ENCODE measurements around the gene PLEKHG2. TPM values are rescaled to one million over a fixed set of nuclear protein-coding genes. Genes with fewer than 3 reads are reported as not detected.

The PLEKHG2 gene
- total RNA-seq, 4 donors from 2014 or later = 1.3 to 3.6 (median 3.3) TPM

GRCh38 chr19:39407660-39408391, 4.6 kb upstream of the PLEKHG2 start:
- H3K27me3 ChIP-seq = no peaks in the 10 kb centered on the region
- TF ChIP-seq CTCF (IDR thresholded peaks at IDR 0.05 in 4 of 5, conservative IDR thresholded peaks at IDR 0.05 in 1 of 5) = no peak
- TF ChIP-seq POLR2A (IDR thresholded peaks at IDR 0.05) = peak; percentile 16 to 55
- no peak for ATAC-seq
- H3K36me3 ChIP-seq = peaks cover 6 to 23% of the 10 kb centered on the region in 2 donors
- peak; percentile 22 to 67 for DNase-seq
- H3K4me3 ChIP-seq = peak overlapping the region; percentile 80 to 99 (median 94)
- intact Hi-C loops (cut with DNase I; ENCODE audit: low total_unique reads) (loop anchor here (10.0 kb wide), 5 partner anchors 573 to 1033 kb away; partner anchors contain the start of genes AKT2, ECH1, PSMD8 and SERTAD1), in situ Hi-C loops (cut with MboI; ENCODE audit: low sequenced_read_pairs in 4 of 4) (no loop called here)
- peaks cover 31 to 47% of the 10 kb centered on the region in 2 donors for H3K4me1 ChIP-seq
- H3K27ac ChIP-seq = peak overlapping the region; percentile 98 to 100 (median 100)
- H3K9me3 ChIP-seq = no peaks in the 10 kb centered on the region

DNA sequence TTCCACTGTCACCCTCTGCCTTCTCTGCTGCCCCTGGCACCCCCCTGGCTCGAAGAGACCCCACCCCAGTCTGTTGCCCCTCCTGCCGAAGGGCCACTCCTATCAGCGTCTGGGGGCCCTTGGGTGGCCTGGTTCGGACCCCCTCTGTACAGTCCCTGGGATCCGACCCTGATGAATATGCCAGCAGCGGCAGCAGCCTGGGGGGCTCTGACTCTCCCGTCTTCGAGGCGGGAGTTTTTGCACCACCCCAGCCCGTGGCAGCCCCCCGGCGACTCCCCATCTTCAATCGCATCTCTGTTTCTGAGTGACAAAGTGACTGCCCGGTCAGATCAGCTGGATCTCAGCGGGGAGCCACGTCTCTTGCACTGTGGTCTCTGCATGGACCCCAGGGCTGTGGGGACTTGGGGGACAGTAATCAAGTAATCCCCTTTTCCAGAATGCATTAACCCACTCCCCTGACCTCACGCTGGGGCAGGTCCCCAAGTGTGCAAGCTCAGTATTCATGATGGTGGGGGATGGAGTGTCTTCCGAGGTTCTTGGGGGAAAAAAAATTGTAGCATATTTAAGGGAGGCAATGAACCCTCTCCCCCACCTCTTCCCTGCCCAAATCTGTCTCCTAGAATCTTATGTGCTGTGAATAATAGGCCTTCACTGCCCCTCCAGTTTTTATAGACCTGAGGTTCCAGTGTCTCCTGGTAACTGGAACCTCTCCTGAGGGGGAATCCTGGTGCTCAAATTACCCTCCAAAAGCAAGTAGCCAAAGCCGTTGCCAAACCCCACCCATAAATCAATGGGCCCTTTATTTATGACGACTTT, 3.9 kb upstream of the PLEKHG2 start:
- Histone ChIP-seq H3K4me1 (peaks cover 31 to 40% of the 10 kb centered on the region in 2 donors), H3K27ac (peak overlapping the region; percentile 98 to 100 (median 100)), H3K4me3 (peak overlapping the region; percentile 80 to 99 (median 94)), H3K9me3 (no peaks in the 10 kb centered on the region), H3K36me3 (peaks cover 6 to 23% of the 10 kb centered on the region in 2 donors), H3K27me3 (no peaks in the 10 kb centered on the region)
- in situ Hi-C loops (cut with MboI; ENCODE audit: low sequenced_read_pairs in 4 of 4) (no loop called here), intact Hi-C loops (cut with DNase I; ENCODE audit: low total_unique reads) (loop anchor here (10.0 kb wide), 5 partner anchors 574 to 1034 kb away; partner anchors contain the start of genes AKT2, ECH1, PSMD8 and SERTAD1)
- DNase-seq (peak; percentile 67 to 80), ATAC-seq (no peak)
- TF ChIP-seq CTCF (IDR thresholded peaks at IDR 0.05 in 4 of 5, conservative IDR thresholded peaks at IDR 0.05 in 1 of 5) (no peak), POLR2A (IDR thresholded peaks at IDR 0.05) (peak in 1 of 2 donors; percentile 45)

- intact Hi-C loops (cut with DNase I; ENCODE audit: low total_unique reads) (loop anchor here (5.0 to 10.0 kb wide), 7 partner anchors 425 to 1035 kb away; partner anchors contain the start of genes AKT2, DYRK1B, ECH1 and PSMD8), in situ Hi-C loops (cut with MboI; ENCODE audit: low sequenced_read_pairs in 4 of 4) (no loop called here)
- ATAC-seq = peak; percentile 21 to 22
- H3K36me3 ChIP-seq = peaks cover 6 to 23% of the 10 kb centered on the region in 2 donors
- H3K27me3 ChIP-seq = no peaks in the 10 kb centered on the region
- H3K4me1 ChIP-seq = peaks cover 27 to 36% of the 10 kb centered on the region in 2 donors
- H3K9me3 ChIP-seq = no peaks in the 10 kb centered on the region
- H3K27ac ChIP-seq = peak overlapping the region; percentile 98 to 100 (median 100)
- peak; percentile 91 to 95 for DNase-seq
- TF ChIP-seq CTCF (IDR thresholded peaks at IDR 0.05 in 4 of 5, conservative IDR thresholded peaks at IDR 0.05 in 1 of 5) (peak in 1 of 5 experiments; percentile 6), POLR2A (IDR thresholded peaks at IDR 0.05) (peak; percentile 79 to 89)
- peak overlapping the region; percentile 80 to 99 (median 94) for H3K4me3 ChIP-seq
Measured at GRCh38 chr19:39409208-39410016, 3.1 kb upstream of the PLEKHG2 start.
